GM18505 (cell line): ENCODE measurements around the gene FAM193A.

Experiments
- ATAC-seq: cut with Tn5 transposase; IDR thresholded peaks from one replicate; pipeline ENCODE4 v1.9.1; 2021; ENCODE audit not compliant: unreplicated experiment
- POLR2A ChIP-seq: IDR thresholded peaks from 4 replicates; pipeline ENCODE4 v1.6.1; 2011; ENCODE audit warnings: borderline replicate concordance; ENCODE audit not compliant: insufficient read depth, insufficient read length; ENCODE audit errors: extremely low read depth

The FAM193A gene

DNA sequence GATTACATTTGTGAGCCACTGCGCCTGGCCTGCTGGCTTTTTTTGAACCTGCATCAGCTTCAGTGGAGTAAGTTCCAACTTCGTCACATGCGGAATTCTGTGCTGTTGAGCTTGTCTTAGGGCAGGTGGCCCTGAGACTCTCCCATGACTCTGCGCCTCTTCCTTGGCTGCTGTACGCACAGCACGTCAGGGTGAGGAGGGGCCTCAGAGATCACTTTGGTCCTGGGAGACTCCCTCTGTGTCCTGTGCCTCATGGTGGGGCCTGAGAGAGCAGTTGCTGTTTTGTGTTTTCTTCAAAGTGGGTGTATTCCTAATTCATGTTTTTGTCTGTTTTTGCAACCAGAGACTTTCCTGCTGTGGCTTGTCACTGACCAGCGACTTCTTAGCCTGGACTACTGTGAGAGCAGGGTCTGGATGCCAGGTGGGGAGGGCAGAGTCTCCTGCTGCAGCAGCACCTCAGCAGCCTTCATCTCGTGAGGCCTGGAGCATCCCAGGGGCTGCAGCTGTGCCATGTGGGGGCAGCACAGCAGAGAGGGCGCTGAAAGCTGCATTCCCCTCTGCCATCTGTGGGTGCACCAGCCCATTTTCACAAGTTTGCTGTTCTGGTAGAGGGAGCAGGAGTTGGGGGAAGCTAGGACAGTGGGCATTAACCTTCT is 111.8 kb downstream of the FAM193A start:
- TF ChIP-seq POLR2A, result no peak
- ATAC-seq, result no peak

DNA sequence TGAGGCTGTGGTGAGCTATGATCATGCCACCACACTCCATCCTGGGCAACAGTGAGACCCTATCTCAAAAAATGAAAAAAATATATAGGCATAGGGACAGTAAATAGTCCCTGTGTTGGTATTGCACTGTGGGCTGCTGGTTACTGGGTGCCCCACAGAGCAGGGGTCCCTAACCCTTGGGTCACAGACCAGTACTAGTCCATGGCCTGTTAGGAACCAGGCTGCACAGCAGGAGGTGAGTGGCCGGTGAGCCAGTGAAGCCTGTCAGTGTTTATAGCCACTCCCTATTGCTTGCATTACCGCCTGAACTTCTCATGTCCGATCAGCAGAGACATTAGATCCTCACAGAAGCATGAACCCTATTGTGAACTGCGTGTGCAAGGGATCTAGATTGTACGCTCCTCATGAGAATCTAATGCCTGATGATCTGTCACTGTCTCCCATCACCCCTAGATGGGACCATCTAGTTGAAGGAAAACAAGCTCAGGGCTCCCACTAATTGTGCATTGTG is 113.2 kb downstream of the FAM193A start:
- no peak for TF ChIP-seq POLR2A
- no peak for ATAC-seq

DNA sequence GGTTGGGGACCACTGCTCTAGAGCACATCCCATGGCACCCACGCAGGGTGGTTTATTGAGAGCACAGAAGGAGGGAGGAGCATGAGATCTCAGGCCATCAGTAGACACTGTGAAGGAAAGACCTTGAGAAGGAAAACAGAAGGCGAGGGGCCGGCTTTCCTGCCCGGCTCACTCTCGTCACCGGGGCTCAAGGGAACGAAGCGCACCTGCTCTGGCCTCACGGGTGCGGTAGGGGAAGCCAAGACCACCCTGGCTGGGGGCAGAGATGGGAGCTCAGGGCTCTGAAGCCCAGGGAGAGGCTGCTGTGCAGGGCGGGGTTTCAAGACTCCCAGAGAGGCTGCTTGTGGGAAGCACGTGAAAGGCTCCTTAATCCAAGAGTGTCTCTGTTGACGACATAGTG is 113.8 kb downstream of the FAM193A start:
- TF ChIP-seq POLR2A, result no peak
- no peak for ATAC-seq

GRCh38 chr4:2651546-2651945 is 115.1 kb downstream of the FAM193A start:
- no peak for ATAC-seq

DNA sequence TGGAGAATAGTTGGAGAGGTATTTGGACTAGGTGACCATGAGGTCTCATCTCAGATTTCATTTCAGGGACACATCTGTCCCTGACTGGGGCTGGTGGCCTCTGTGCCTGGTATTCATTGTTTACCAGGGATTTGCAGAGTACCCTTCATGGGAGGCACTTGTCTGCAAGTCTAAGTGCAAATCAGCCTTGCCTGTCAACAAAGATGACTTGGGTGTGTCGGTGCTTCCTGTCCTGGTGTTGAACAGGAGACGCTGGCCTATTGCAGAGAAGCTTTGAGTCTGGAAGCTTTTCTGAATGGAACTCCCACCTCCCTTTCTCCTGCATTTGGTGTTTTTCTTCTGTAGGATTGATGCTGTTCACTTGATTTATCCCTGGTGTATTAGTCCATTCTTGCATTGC is 115.6 kb downstream of the FAM193A start:
- no peak for ATAC-seq
- TF ChIP-seq POLR2A, result no peak

More at GRCh38 chr4:2651546-2651945, 115.1 kb downstream of the FAM193A start:
- no peak for TF ChIP-seq POLR2A

DNA sequence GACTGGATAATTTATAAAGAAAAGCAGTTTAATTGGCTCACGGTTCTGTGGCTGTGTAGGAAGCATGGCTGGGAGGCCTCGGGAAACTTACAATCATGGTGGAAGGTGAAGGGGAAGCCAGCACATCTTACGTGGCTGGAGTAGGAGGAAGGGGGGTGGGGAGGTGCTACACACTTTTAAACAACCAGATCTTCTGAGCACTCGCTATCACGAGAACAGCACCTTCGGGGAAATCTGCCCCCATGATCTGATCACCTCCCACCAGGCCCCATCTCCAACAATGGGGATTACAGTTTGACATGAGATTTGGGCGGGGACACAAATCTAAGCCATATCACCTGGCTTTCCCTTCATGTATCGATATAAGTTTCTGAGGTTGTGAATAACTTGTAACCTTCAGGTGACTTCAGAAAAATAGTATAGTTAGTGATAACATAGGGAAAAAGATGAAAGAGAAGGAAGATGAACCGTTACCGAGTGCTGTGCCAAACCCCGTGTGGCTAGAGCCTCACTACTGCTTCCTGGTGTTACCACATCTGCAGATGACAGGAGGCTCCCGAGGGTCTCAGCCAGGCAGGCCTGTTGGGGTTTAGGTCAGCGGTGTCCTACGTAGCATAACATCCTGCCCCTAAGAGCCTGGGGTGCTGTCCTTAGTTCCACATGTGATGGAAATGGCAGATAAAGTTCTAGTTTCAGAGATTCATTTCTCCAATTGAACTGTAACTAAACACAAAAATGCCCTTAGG is 116.1 kb downstream of the FAM193A start:
- ATAC-seq, result no peak

DNA sequence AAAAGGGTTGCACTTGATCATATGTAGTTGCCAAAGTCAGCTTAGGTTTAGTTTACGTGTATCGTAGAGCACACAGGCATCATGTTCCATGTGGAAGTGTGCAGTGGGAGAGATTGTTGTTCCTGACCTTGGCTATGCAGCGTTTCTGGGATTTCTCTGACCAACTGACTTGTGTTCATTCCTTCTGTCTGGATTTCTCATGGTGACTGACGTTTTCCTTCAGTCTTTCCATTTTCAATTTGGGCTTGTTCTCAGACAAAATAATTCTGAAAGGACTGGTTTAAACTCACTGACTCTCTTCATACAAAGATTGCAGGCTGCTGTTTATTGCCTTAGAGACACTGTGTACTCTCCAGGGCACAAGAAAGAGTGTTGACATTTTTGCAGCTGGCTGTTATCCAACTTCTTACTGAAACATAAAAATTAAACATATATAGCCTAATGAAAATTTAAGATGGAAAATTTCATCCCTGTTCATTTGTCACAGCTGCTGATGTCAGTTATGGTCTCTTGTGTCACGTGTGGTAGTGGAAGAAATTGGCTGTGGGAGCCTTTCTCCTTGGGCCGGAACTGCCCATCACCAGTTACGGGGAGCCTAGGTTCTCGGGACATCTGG is 124.3 kb downstream of the FAM193A start:
- no peak for TF ChIP-seq POLR2A
- ATAC-seq, result no peak

More for the DNA sequence above, 116.1 kb downstream of the FAM193A start:
- TF ChIP-seq POLR2A, result no peak

DNA sequence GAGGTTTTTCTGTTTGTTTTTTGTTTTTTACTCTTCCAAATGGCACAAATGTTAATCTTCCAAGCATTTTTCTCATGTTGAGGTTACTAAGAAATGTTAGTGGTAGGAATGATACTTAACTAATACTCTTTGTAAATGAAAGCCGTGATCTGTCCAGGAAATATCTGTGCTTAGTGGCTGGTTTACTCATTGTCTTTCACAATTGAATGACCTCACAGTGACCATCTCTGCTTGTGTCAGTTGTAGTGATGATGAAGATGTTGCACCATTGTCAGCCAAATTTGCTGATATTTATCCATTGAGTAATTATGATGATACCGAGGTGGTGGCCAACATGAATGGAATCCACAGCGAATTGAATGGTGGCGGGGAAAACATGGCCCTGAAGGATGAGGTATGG is 126.2 kb downstream of the FAM193A start:
- no peak for ATAC-seq
- no peak for TF ChIP-seq POLR2A

DNA sequence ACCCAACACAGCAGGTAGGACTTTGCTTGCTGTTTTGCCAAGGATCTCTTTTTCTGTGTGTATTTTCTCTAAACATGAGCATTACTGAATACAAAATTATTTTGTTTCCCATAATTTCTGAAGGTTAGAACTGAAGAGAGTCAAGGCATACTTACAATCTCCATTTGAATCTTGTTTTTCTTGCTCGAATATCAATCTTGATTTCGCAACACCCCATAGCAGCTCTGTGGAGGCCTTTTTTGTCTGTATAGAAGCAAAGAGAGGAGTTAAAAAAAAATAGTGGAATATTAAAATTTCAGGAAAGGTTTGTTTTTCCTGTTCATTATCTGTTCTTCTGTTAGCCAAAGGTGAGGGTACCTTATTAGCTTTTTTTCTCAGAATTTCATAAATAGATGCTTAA is 126.8 kb downstream of the FAM193A start:
- ATAC-seq, result no peak
- TF ChIP-seq POLR2A, result no peak

- TF ChIP-seq POLR2A, result no peak
- ATAC-seq, result no peak
Measured at GRCh38 chr4:2666722-2667247, 130.3 kb downstream of the FAM193A start.

GRCh38 chr4:2667428-2667827 is 131.0 kb downstream of the FAM193A start:
- TF ChIP-seq POLR2A, result no peak
- ATAC-seq, result no peak

- ATAC-seq, result no peak
Measured at GRCh38 chr4:2671267-2671895, 134.9 kb downstream of the FAM193A start.

DNA sequence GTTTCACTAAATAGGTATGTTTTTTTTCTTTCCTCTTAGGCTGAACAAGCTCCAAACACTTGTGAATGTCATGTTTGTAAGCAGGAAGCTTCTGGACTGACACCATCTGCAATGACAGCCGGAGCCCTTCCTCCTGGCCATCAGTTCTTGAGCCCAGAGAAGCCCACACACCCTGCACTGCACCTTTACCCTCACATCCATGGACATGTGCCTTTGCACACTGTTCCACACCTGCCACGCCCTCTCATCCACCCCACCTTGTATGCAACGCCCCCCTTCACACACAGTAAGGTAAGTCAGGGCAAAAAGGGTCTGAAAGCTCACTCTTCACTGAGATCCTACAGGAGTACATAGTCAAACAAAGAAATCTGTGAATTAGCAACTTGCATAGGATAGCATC is 135.6 kb downstream of the FAM193A start:
- no peak for TF ChIP-seq POLR2A
- ATAC-seq, result no peak

More at GRCh38 chr4:2671267-2671895, 134.9 kb downstream of the FAM193A start:
- no peak for TF ChIP-seq POLR2A
